Chondrocyte (in vitro differentiated cells): ENCODE data around the gene SPDL1. TPM values are rescaled to one million over a fixed set of nuclear protein-coding genes. Genes with fewer than 3 reads are reported as not detected.

Source experiments
- DNase-seq: peaks from one replicate; pipeline ENCODE4 v3.0.0; 2021; ENCODE audit warnings: mixed read lengths, low spot score
- H3K27ac Mint-ChIP-seq: one replicate; pipeline ENCODE4 v1.8.0; 2021; ENCODE audit warnings: mild to moderate bottlenecking, moderate library complexity, mixed read lengths; ENCODE audit not compliant: unreplicated experiment
- H3K27me3 Mint-ChIP-seq: 2 replicates; pipeline ENCODE4 v1.8.0; 2021; ENCODE audit warnings: low read depth, mixed read lengths
- H3K36me3 Mint-ChIP-seq: 2 replicates; pipeline ENCODE4 v1.8.0; 2021; ENCODE audit warnings: low read depth, mixed read lengths
- H3K4me1 Mint-ChIP-seq: 2 replicates; pipeline ENCODE4 v1.8.0; 2021; ENCODE audit warnings: low read depth, mild to moderate bottlenecking, mixed read lengths
- H3K4me3 Mint-ChIP-seq: one replicate; pipeline ENCODE4 v1.8.0; 2021; ENCODE audit warnings: mild to moderate bottlenecking, moderate library complexity, mixed read lengths; ENCODE audit not compliant: unreplicated experiment
- H3K9me3 Mint-ChIP-seq: 2 replicates; pipeline ENCODE4 v1.8.0; 2021; ENCODE audit warnings: low read depth, mixed read lengths
- CTCF ChIP-seq: fragments of 200-600 bp; sonication (generic); IDR thresholded peaks from 2 replicates; pipeline ENCODE4 v1.5.0; 2021; ENCODE audit warnings: antibody characterized with exemption, mild to moderate bottlenecking, moderate library complexity
- total RNA-seq: library from RNA; stranded (reverse); gene quantifications from 3 replicates; pipeline ENCODE4 v1.2.1, GENCODE V29; 2021

Gene SPDL1
- total RNA-seq, 1 donor from 2014 or later, result 22.3 TPM

- H3K9me3 Mint-ChIP-seq, result no peaks in the 10 kb centered on the region
- H3K27ac Mint-ChIP-seq, result no peak overlapping the region
- no peak overlapping the region for H3K4me3 Mint-ChIP-seq
- TF ChIP-seq CTCF, result peak; percentile 88
- DNase-seq, result no peak
- no peaks in the 10 kb centered on the region for H3K36me3 Mint-ChIP-seq
- H3K4me1 Mint-ChIP-seq, result peaks cover 21% of the 10 kb centered on the region
- H3K27me3 Mint-ChIP-seq, result peaks cover 9% of the 10 kb centered on the region
These were observed 35.3 kb upstream of the SPDL1 start for GRCh38 chr5:169548315-169548714.

- no peaks in the 10 kb centered on the region for H3K36me3 Mint-ChIP-seq
- TF ChIP-seq CTCF, result no peak
- H3K4me1 Mint-ChIP-seq, result peaks cover 21% of the 10 kb centered on the region
- no peak overlapping the region for H3K4me3 Mint-ChIP-seq
- DNase-seq, result no peak
- H3K9me3 Mint-ChIP-seq, result no peaks in the 10 kb centered on the region
- H3K27ac Mint-ChIP-seq, result no peak overlapping the region
- peaks cover 9% of the 10 kb centered on the region for H3K27me3 Mint-ChIP-seq
These were observed 34.0 kb upstream of the SPDL1 start for GRCh38 chr5:169549453-169550100.

- DNase-seq, result no peak
- H3K36me3 Mint-ChIP-seq, result no peaks in the 10 kb centered on the region
- H3K4me3 Mint-ChIP-seq, result no peak overlapping the region
- peaks cover 21% of the 10 kb centered on the region for H3K4me1 Mint-ChIP-seq
- TF ChIP-seq CTCF, result no peak
- peaks cover 9% of the 10 kb centered on the region for H3K27me3 Mint-ChIP-seq
- no peak overlapping the region for H3K27ac Mint-ChIP-seq
- H3K9me3 Mint-ChIP-seq, result no peaks in the 10 kb centered on the region
These were observed 33.3 kb upstream of the SPDL1 start for GRCh38 chr5:169550227-169550626.

GRCh38 chr5:169551146-169551545 is 32.4 kb upstream of the SPDL1 start:
- peaks cover 21% of the 10 kb centered on the region for H3K4me1 Mint-ChIP-seq
- no peak overlapping the region for H3K4me3 Mint-ChIP-seq
- no peaks in the 10 kb centered on the region for H3K9me3 Mint-ChIP-seq
- peaks cover 9% of the 10 kb centered on the region for H3K27me3 Mint-ChIP-seq
- no peak overlapping the region for H3K27ac Mint-ChIP-seq
- TF ChIP-seq CTCF, result no peak
- no peak for DNase-seq
- H3K36me3 Mint-ChIP-seq, result no peaks in the 10 kb centered on the region

- Mint-ChIP-seq H3K4me1 (peaks cover 21% of the 10 kb centered on the region), H3K9me3 (no peaks in the 10 kb centered on the region), H3K4me3 (no peak overlapping the region), H3K36me3 (peaks cover 4% of the 10 kb centered on the region), H3K27ac (no peak overlapping the region), H3K27me3 (peaks cover 9% of the 10 kb centered on the region)
- no peak for DNase-seq
- TF ChIP-seq CTCF, result no peak
These were observed 31.9 kb upstream of the SPDL1 start for GRCh38 chr5:169551696-169552095.
